Measurements from ENCODE around the gene TBC1D9.

TBC1D9 gene

GRCh38 chr4:140720387-140721304, 35.5 kb downstream of the TBC1D9 start:
- no peak for DNase-seq (ENCODE audit: low read depth)

GRCh38 chr4:140719686-140720085, 36.5 kb downstream of the TBC1D9 start:
- DNase-seq (ENCODE audit: low read depth): no peak

- DNase-seq (ENCODE audit: low read depth): no peak
These were observed 37.2 kb downstream of the TBC1D9 start for GRCh38 chr4:140719022-140719421.

GRCh38 chr4:140718241-140718952, 37.8 kb downstream of the TBC1D9 start:
- DNase-seq (ENCODE audit: low read depth): peak; percentile 11

- no peak for DNase-seq (ENCODE audit: low read depth)
These were observed 38.9 kb downstream of the TBC1D9 start for GRCh38 chr4:140717313-140717712.

GRCh38 chr4:140715119-140715518, 41.1 kb downstream of the TBC1D9 start:
- DNase-seq (ENCODE audit: low read depth): no peak

- DNase-seq (ENCODE audit: low read depth): no peak
These were observed 44.3 kb downstream of the TBC1D9 start for GRCh38 chr4:140711910-140712309.

GRCh38 chr4:140710908-140711622, 45.1 kb downstream of the TBC1D9 start:
- DNase-seq (ENCODE audit: low read depth): no peak

- no peak for DNase-seq (ENCODE audit: low read depth)
These were observed 48.9 kb downstream of the TBC1D9 start for GRCh38 chr4:140707325-140707724.

GRCh38 chr4:140706665-140707064, 49.5 kb downstream of the TBC1D9 start:
- no peak for DNase-seq (ENCODE audit: low read depth)

GRCh38 chr4:140706276-140706625, 49.9 kb downstream of the TBC1D9 start:
- no peak for DNase-seq (ENCODE audit: low read depth)

GRCh38 chr4:140705625-140706275, 50.4 kb downstream of the TBC1D9 start:
- DNase-seq (ENCODE audit: low read depth): no peak

- no peak for DNase-seq (ENCODE audit: low read depth)
These were observed 51.2 kb downstream of the TBC1D9 start for GRCh38 chr4:140704964-140705363.

GRCh38 chr4:140704392-140704960, 51.7 kb downstream of the TBC1D9 start:
- DNase-seq (ENCODE audit: low read depth): no peak

- no peak for DNase-seq (ENCODE audit: low read depth)
These were observed 52.7 kb downstream of the TBC1D9 start for GRCh38 chr4:140703463-140703862.

- DNase-seq (ENCODE audit: low read depth): no peak
These were observed 54.0 kb downstream of the TBC1D9 start for GRCh38 chr4:140702096-140702757.

GRCh38 chr4:140701071-140701470, 55.1 kb downstream of the TBC1D9 start:
- DNase-seq (ENCODE audit: low read depth): no peak

- no peak for DNase-seq (ENCODE audit: low read depth)
These were observed 58.2 kb downstream of the TBC1D9 start for GRCh38 chr4:140697709-140698560.

GRCh38 chr4:140695483-140695882, 60.7 kb downstream of the TBC1D9 start:
- no peak for DNase-seq (ENCODE audit: low read depth)

GRCh38 chr4:140693562-140693961, 62.6 kb downstream of the TBC1D9 start:
- no peak for DNase-seq (ENCODE audit: low read depth)
